ENCODE results near the gene CDCA8. TPM values are rescaled to one million over a fixed set of nuclear protein-coding genes. Genes with fewer than 3 reads are reported as not detected.

The CDCA8 gene
- total and polyA plus RNA-seq, 2 donors (not counting 3 experiments of a cell fraction or from before 2014, with no cell fraction given) = 38.5 to 45.7 TPM

DNA sequence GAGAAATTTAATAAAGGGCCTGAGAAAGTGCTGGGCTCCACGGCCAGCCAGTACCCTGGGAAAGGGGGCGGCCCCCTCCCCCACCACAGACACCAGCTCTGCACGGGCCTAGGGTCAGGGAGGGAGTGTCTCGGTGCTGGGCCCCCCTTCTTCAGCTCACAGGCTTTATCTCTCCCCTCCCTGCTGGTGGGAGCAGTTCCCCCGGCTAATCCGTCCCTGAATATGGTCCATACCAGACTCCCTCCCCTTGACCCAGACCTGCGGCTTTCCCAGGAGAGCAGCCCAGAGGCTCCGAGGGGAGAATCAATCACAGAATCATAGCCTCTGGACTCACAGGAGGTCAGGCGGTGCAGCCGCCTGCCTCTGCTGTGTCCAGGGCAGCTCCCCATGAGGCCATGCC, 31.7 kb upstream of the CDCA8 start:
- H3K27ac ChIP-seq (ENCODE audit: insufficient read depth, low read depth, low read length) = no peak overlapping the region
- no peaks in the 10 kb centered on the region for H3K9me1 ChIP-seq (replicated peaks; ENCODE audit: control insufficient read depth, extremely low read depth, insufficient read depth, low read length)
- H3K4me3 ChIP-seq (replicated peaks in 1 of 3; ENCODE audit: insufficient read depth in 1 of 3, low read depth in 1 of 3, low read length in 3 of 3) = no peak overlapping the region
- TF ChIP-seq, protein P1, sequence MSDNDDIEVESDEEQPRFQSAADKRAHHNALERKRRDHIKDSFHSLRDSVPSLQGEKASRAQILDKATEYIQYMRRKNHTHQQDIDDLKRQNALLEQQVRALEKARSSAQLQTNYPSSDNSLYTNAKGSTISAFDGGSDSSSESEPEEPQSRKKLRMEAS (IDR thresholded peaks at IDR 0.05; ENCODE audit: insufficient read depth, insufficient read length) = no peak
- TF ChIP-seq MYC (IDR thresholded peaks at IDR 0.05; ENCODE audit: low read depth, low read length) = no peak
- TF ChIP-seq POLR2A (IDR thresholded peaks at IDR 0.05; ENCODE audit: low read depth, low read length) = no peak
- no peak for TF ChIP-seq GATA2 (IDR thresholded peaks at IDR 0.05; ENCODE audit: insufficient read depth, insufficient read length, low read depth, low read length)
- TF ChIP-seq EZH2 (IDR thresholded peaks at IDR 0.05; ENCODE audit: borderline replicate concordance, low read depth, low read length, severe bottlenecking) = no peak
- TF ChIP-seq FOS (IDR thresholded peaks at IDR 0.05; ENCODE audit: borderline replicate concordance, insufficient read depth, low read length) = no peak
- no peak for TF ChIP-seq POLR2AphosphoS5 (IDR thresholded peaks at IDR 0.05; ENCODE audit: insufficient read depth, low read depth, low read length)
- TF ChIP-seq, protein P2, sequence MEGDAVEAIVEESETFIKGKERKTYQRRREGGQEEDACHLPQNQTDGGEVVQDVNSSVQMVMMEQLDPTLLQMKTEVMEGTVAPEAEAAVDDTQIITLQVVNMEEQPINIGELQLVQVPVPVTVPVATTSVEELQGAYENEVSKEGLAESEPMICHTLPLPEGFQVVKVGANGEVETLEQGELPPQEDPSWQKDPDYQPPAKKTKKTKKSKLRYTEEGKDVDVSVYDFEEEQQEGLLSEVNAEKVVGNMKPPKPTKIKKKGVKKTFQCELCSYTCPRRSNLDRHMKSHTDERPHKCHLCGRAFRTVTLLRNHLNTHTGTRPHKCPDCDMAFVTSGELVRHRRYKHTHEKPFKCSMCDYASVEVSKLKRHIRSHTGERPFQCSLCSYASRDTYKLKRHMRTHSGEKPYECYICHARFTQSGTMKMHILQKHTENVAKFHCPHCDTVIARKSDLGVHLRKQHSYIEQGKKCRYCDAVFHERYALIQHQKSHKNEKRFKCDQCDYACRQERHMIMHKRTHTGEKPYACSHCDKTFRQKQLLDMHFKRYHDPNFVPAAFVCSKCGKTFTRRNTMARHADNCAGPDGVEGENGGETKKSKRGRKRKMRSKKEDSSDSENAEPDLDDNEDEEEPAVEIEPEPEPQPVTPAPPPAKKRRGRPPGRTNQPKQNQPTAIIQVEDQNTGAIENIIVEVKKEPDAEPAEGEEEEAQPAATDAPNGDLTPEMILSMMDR (IDR thresholded peaks at IDR 0.05; ENCODE audit: extremely low read depth in 1 of 2, insufficient read depth in 1 of 2, low read depth in 1 of 2, low read length in 2 of 2) = no peak
- TF ChIP-seq JUN (IDR thresholded peaks at IDR 0.05; ENCODE audit: borderline replicate concordance, insufficient read depth, insufficient read length, low read depth) = no peak
- ChIA-PET POLR2A (no interaction called here), CTCF (no interaction called here)
- H3K36me3 ChIP-seq (ENCODE audit: control insufficient read depth in 2 of 2, extremely low read depth in 1 of 2, insufficient read depth in 2 of 2, low read length in 2 of 2) = no peaks in the 10 kb centered on the region
- dilution Hi-C loops (cut with MboI; ENCODE audit: extremely low pct_ligation_motif_present, low sequenced_read_pairs) = no loop called here
- DNase-seq (ENCODE audit: low read depth, low spot score) = no peak
- H3K9me3 ChIP-seq (replicated peaks; ENCODE audit: control insufficient read depth, insufficient read depth, low read length) = no peaks in the 10 kb centered on the region
- H3K79me2 ChIP-seq (ENCODE audit: control insufficient read depth, insufficient read depth, low read length) = no peaks in the 10 kb centered on the region
- no peaks in the 10 kb centered on the region for H3K4me1 ChIP-seq (ENCODE audit: control insufficient read depth, extremely low read depth, insufficient read depth, low read length)
- intact Hi-C loops (cut with micrococcal nuclease) = no loop called here
- H3K27me3 ChIP-seq (ENCODE audit: control insufficient read depth in 2 of 2, insufficient read depth in 2 of 2, low read length in 2 of 2) = peaks cover 0 to 4% of the 10 kb centered on the region in 2 experiments
- H2AFZ ChIP-seq (ENCODE audit: low read depth, low read length) = no peak overlapping the region
- no TSS peak for BruUV-seq (replicated peaks)
- no peak overlapping the region for H3K9ac ChIP-seq (replicated peaks; ENCODE audit: extremely low read depth, insufficient read depth, low read length)
- no peak for FAIRE-seq
- no peaks in the 10 kb centered on the region for H4K20me1 ChIP-seq (replicated peaks; ENCODE audit: control insufficient read depth, extremely low read depth, insufficient read depth, low read length)
- H3K4me2 ChIP-seq (ENCODE audit: insufficient read depth, low read length) = no peak overlapping the region

Measured in endothelial cell of umbilical vein (primary cell).